Stomach smooth muscle (tissue), 2 donors: Measurements from ENCODE around the gene SLC35B2.
A peak's percentile ranks its signal among the peaks of the same experiment; 100 is the strongest.

Experiments used
- H3K27ac ChIP-seq: one replicate; pipeline ENCODE4 v1.7.0; 2013; ENCODE audit warnings: mild to moderate bottlenecking, low read length, inconsistent platforms
- H3K27me3 ChIP-seq, 2 donors: one replicate each; pipeline ENCODE4 v1.7.0; 2013; ENCODE audit warnings: low read length in 2 of 2; ENCODE audit not compliant: insufficient read depth in 2 of 2, control insufficient read depth in 1 of 2
- H3K36me3 ChIP-seq, 2 donors: one replicate each; pipeline ENCODE4 v1.7.0; 2013; ENCODE audit warnings: low read length in 2 of 2; ENCODE audit not compliant: control insufficient read depth in 2 of 2, insufficient read depth in 2 of 2
- H3K4me1 ChIP-seq: one replicate; pipeline ENCODE4 v1.7.0; 2013; ENCODE audit warnings: low read length; ENCODE audit not compliant: control insufficient read depth, insufficient read depth
- H3K4me3 ChIP-seq, 2 donors: one replicate each; pipeline ENCODE4 v1.7.0; 2013; ENCODE audit warnings: low read length in 2 of 2
- H3K9ac ChIP-seq, 2 donors: one replicate each; pipeline ENCODE4 v1.7.0; 2013; ENCODE audit warnings: low read length in 2 of 2, mild to moderate bottlenecking in 1 of 2
- H3K9me3 ChIP-seq, 2 donors: one replicate each; pipeline ENCODE4 v1.7.0; 2013; ENCODE audit warnings: low read length in 2 of 2; ENCODE audit not compliant: control insufficient read depth in 2 of 2
- donor health status: healthy.
- donor health status: Pancreatic carcinoma.

The SLC35B2 gene

GRCh38 chr6:44257025-44257752 is at the start of gene SLC35B2:
Gene SLC35B2 (minus strand): TSS chr6:44257528. CDS start chr6:44257410, 118 bp downstream.
- H3K27me3 ChIP-seq: no peaks in the 10 kb centered on the region
- peaks cover 21% of the 10 kb centered on the region for H3K4me1 ChIP-seq
- peak within 1 kb of the TSS; percentile 79 to 89 for H3K4me3 ChIP-seq
- H3K9me3 ChIP-seq: no peaks in the 10 kb centered on the region
- H3K9ac ChIP-seq: peak within 1 kb of the TSS; percentile 73 to 74
- H3K27ac ChIP-seq: peak within 1 kb of the TSS; percentile 69
- H3K36me3 ChIP-seq: peaks cover 22 to 35% of the 10 kb centered on the region in 2 donors

- Histone ChIP-seq H3K4me1 (no peaks in the 10 kb centered on the region), H3K27ac (no peak overlapping the region), H3K9me3 (no peaks in the 10 kb centered on the region), H3K27me3 (no peaks in the 10 kb centered on the region), H3K4me3 (no peak overlapping the region), H3K36me3 (peaks cover 42 to 66% of the 10 kb centered on the region in 2 donors), H3K9ac (no peak overlapping the region)
These were observed 49.4 kb upstream of the SLC35B2 start for GRCh38 chr6:44306710-44307109.

- Histone ChIP-seq H3K36me3 (peaks cover 40 to 64% of the 10 kb centered on the region in 2 donors), H3K9ac (no peak overlapping the region), H3K9me3 (no peaks in the 10 kb centered on the region)
These were observed 47.9 kb upstream of the SLC35B2 start for GRCh38 chr6:44305200-44305725.

GRCh38 chr6:44304282-44305199 is 47.2 kb upstream of the SLC35B2 start:
- Histone ChIP-seq H3K4me1 (no peaks in the 10 kb centered on the region), H3K9ac (no peak overlapping the region), H3K9me3 (no peaks in the 10 kb centered on the region), H3K4me3 (no peak overlapping the region), H3K36me3 (peaks cover 34 to 59% of the 10 kb centered on the region in 2 donors), H3K27ac (no peak overlapping the region), H3K27me3 (no peaks in the 10 kb centered on the region)

More at GRCh38 chr6:44305200-44305725, 47.9 kb upstream of the SLC35B2 start:
- Histone ChIP-seq H3K4me3 (no peak overlapping the region), H3K4me1 (no peaks in the 10 kb centered on the region), H3K27ac (no peak overlapping the region), H3K27me3 (no peaks in the 10 kb centered on the region)

GRCh38 chr6:44303842-44304241 is 46.5 kb upstream of the SLC35B2 start:
- peaks cover 28 to 52% of the 10 kb centered on the region in 2 donors for H3K36me3 ChIP-seq
- H3K9ac ChIP-seq: no peak overlapping the region
- H3K9me3 ChIP-seq: no peaks in the 10 kb centered on the region
- no peak overlapping the region for H3K4me3 ChIP-seq
- H3K4me1 ChIP-seq: no peaks in the 10 kb centered on the region
- no peak overlapping the region for H3K27ac ChIP-seq
- H3K27me3 ChIP-seq: no peaks in the 10 kb centered on the region

GRCh38 chr6:44302856-44303255 is 45.5 kb upstream of the SLC35B2 start:
- no peak overlapping the region for H3K4me3 ChIP-seq
- peaks cover 2% of the 10 kb centered on the region for H3K4me1 ChIP-seq
- peaks cover under 1 to 3% of the 10 kb centered on the region in 2 donors for H3K27me3 ChIP-seq
- no peak overlapping the region for H3K27ac ChIP-seq
- H3K36me3 ChIP-seq: peaks cover 28 to 51% of the 10 kb centered on the region in 2 donors
- H3K9ac ChIP-seq: no peak overlapping the region
- H3K9me3 ChIP-seq: no peaks in the 10 kb centered on the region

GRCh38 chr6:44301782-44302564 is 44.6 kb upstream of the SLC35B2 start:
- H3K9ac ChIP-seq: no peak overlapping the region
- H3K27me3 ChIP-seq: peaks cover 5 to 9% of the 10 kb centered on the region in 2 donors
- H3K4me3 ChIP-seq: no peak overlapping the region
- no peak overlapping the region for H3K27ac ChIP-seq
- no peaks in the 10 kb centered on the region for H3K9me3 ChIP-seq
- H3K4me1 ChIP-seq: peaks cover 11% of the 10 kb centered on the region
- H3K36me3 ChIP-seq: peaks cover 28 to 49% of the 10 kb centered on the region in 2 donors

- no peaks in the 10 kb centered on the region for H3K9me3 ChIP-seq
- peaks cover 15% of the 10 kb centered on the region for H3K4me1 ChIP-seq
- H3K36me3 ChIP-seq: peaks cover 28 to 45% of the 10 kb centered on the region in 2 donors
- no peak overlapping the region for H3K4me3 ChIP-seq
- H3K9ac ChIP-seq: no peak overlapping the region
- H3K27ac ChIP-seq: no peak overlapping the region
- H3K27me3 ChIP-seq: peaks cover 14 to 18% of the 10 kb centered on the region in 2 donors
These were observed 43.8 kb upstream of the SLC35B2 start for GRCh38 chr6:44301106-44301505.

GRCh38 chr6:44300292-44300823 is 43.0 kb upstream of the SLC35B2 start:
- no peak overlapping the region for H3K4me3 ChIP-seq
- H3K36me3 ChIP-seq: peaks cover 28 to 38% of the 10 kb centered on the region in 2 donors
- H3K27ac ChIP-seq: no peak overlapping the region
- no peak overlapping the region for H3K9ac ChIP-seq
- peaks cover 15% of the 10 kb centered on the region for H3K4me1 ChIP-seq
- no peaks in the 10 kb centered on the region for H3K9me3 ChIP-seq
- H3K27me3 ChIP-seq: peaks cover 20 to 22% of the 10 kb centered on the region in 2 donors

GRCh38 chr6:44298864-44299263 is 41.5 kb upstream of the SLC35B2 start:
- peaks cover 15% of the 10 kb centered on the region for H3K4me1 ChIP-seq
- H3K27me3 ChIP-seq: peaks cover 27 to 29% of the 10 kb centered on the region in 2 donors
- no peak overlapping the region for H3K27ac ChIP-seq
- peaks cover 25 to 26% of the 10 kb centered on the region in 2 donors for H3K36me3 ChIP-seq
- no peak overlapping the region for H3K9ac ChIP-seq
- no peak overlapping the region for H3K4me3 ChIP-seq
- H3K9me3 ChIP-seq: no peaks in the 10 kb centered on the region
